ENCODE measurements around the gene CCDC34. TPM values are rescaled to one million over a fixed set of nuclear protein-coding genes. Genes with fewer than 3 reads are reported as not detected.

The CCDC34 gene
- total and polyA plus RNA-seq, 8 donors = 0.89 to 65.8 (median 7.0) TPM; not detected in 1

- TF ChIP-seq POLR2AphosphoS5 (IDR thresholded peaks at IDR 0.05) (no peak), EP300 (IDR thresholded peaks at IDR 0.05) (no peak), POLR2A (IDR thresholded peaks at IDR 0.05) (no peak)
- TF ChIP-seq, protein P1, sequence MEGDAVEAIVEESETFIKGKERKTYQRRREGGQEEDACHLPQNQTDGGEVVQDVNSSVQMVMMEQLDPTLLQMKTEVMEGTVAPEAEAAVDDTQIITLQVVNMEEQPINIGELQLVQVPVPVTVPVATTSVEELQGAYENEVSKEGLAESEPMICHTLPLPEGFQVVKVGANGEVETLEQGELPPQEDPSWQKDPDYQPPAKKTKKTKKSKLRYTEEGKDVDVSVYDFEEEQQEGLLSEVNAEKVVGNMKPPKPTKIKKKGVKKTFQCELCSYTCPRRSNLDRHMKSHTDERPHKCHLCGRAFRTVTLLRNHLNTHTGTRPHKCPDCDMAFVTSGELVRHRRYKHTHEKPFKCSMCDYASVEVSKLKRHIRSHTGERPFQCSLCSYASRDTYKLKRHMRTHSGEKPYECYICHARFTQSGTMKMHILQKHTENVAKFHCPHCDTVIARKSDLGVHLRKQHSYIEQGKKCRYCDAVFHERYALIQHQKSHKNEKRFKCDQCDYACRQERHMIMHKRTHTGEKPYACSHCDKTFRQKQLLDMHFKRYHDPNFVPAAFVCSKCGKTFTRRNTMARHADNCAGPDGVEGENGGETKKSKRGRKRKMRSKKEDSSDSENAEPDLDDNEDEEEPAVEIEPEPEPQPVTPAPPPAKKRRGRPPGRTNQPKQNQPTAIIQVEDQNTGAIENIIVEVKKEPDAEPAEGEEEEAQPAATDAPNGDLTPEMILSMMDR (IDR thresholded peaks at IDR 0.05) = no peak
- intact Hi-C loops (cut with DNase I; ENCODE audit: low total_unique reads) = no loop called here
- H3K27me3 ChIP-seq = no peaks in the 10 kb centered on the region
- peak overlapping the region; percentile 64 to 82 (median 73) for H3K27ac ChIP-seq
- peaks cover 46 to 77% (median 58%) of the 10 kb centered on the region in 4 donors for H3K4me1 ChIP-seq
- H3K9me3 ChIP-seq = no peaks in the 10 kb centered on the region
- H3K36me3 ChIP-seq = no peaks in the 10 kb centered on the region
- 30 to 55% (median 42%) methylated on average over 3 of the region's 3 CpGs for WGBS, 5 donors
- DNase-seq = no peak
- H3K4me3 ChIP-seq = peak overlapping the region in 1 of 4 donors; percentile 4
Observed at GRCh38 chr11:27396259-27396839, 33.3 kb upstream of the CCDC34 start.

DNA sequence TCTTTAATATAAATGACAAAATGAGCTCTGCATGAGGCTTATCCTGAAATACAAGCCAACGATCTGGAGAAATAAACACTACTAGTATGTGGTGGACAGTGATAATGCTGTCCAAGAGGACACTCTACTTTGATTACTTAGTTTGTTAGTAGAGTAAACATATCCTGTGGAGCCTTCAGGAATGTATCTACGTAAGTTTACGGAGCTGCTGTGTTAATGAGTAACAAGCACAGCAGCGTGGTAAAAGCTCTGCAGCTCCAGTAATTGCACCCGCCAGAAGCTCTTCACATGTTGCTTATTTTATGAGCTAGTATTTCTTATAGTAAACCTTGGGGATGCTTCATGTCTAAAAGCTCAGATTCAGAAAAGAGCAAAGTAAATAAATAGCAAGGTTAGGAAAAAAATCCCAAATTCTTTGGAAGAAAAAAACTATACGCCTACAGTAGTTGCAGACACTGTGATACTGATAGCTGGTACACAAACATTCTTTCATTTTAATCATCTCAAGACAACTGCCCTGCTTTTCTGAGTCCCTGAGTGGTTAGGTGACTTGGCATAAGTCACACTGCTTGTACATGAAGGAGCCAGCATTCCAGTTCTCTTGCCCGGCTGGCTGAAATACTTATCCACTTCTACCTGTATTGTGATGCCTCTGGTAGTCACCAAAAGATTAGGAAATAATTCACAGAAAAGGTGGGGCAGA is 32.7 kb upstream of the CCDC34 start:
- TF ChIP-seq EP300 (IDR thresholded peaks at IDR 0.05) (no peak), POLR2AphosphoS5 (IDR thresholded peaks at IDR 0.05) (peak in 2 of 3 donors; percentile 56 to 64)
- WGBS, 5 donors = 18 to 34% (median 24%) methylated on average over 7 of the region's 7 CpGs
- Histone ChIP-seq H3K27me3 (no peaks in the 10 kb centered on the region), H3K27ac (peak overlapping the region; percentile 64 to 82 (median 73)), H3K9me3 (no peaks in the 10 kb centered on the region), H3K4me1 (peaks cover 46 to 83% (median 59%) of the 10 kb centered on the region in 4 donors), H3K36me3 (no peaks in the 10 kb centered on the region), H3K4me3 (peak overlapping the region in 2 of 4 donors; percentile 3 to 4)
- DNase-seq = peak; percentile 40 to 85
- intact Hi-C loops (cut with DNase I; ENCODE audit: low total_unique reads) = no loop called here

DNA sequence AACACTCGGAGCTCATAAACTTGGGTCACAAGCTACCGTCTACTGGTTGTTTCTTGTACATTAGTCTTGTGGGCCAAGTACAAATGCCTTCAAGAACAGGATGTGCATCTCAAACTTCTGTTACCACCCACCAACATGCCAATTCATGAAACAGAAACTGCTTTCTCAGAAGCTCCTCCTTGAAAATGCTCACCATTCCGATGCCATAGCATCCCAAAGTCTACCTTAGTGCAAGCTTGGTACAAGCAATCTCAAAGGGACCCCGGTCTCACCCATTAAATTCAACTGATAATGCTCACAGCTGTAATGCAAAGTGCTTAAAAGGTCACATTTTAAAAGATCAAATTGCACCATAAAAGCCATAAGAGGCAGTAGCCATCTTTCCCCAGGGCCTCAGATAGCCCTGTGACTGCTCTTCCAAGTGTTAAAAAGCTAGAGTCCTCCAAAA is 31.8 kb upstream of the CCDC34 start:
- TF ChIP-seq POLR2AphosphoS5 (IDR thresholded peaks at IDR 0.05) (no peak), EP300 (IDR thresholded peaks at IDR 0.05) (no peak), POLR2A (IDR thresholded peaks at IDR 0.05) (no peak)
- TF ChIP-seq, protein P1 (IDR thresholded peaks at IDR 0.05) = no peak
- Histone ChIP-seq H3K4me1 (peaks cover 46 to 91% (median 61%) of the 10 kb centered on the region in 4 donors), H3K4me3 (no peak overlapping the region), H3K27me3 (no peaks in the 10 kb centered on the region), H3K27ac (peak overlapping the region; percentile 9 to 82 (median 72)), H3K36me3 (no peaks in the 10 kb centered on the region), H3K9me3 (no peaks in the 10 kb centered on the region)
- DNase-seq = no peak
- WGBS, 5 donors = 67 to 81% (median 76%) methylated on average over 4 of the region's 4 CpGs
- intact Hi-C loops (cut with DNase I; ENCODE audit: low total_unique reads) = no loop called here

DNA sequence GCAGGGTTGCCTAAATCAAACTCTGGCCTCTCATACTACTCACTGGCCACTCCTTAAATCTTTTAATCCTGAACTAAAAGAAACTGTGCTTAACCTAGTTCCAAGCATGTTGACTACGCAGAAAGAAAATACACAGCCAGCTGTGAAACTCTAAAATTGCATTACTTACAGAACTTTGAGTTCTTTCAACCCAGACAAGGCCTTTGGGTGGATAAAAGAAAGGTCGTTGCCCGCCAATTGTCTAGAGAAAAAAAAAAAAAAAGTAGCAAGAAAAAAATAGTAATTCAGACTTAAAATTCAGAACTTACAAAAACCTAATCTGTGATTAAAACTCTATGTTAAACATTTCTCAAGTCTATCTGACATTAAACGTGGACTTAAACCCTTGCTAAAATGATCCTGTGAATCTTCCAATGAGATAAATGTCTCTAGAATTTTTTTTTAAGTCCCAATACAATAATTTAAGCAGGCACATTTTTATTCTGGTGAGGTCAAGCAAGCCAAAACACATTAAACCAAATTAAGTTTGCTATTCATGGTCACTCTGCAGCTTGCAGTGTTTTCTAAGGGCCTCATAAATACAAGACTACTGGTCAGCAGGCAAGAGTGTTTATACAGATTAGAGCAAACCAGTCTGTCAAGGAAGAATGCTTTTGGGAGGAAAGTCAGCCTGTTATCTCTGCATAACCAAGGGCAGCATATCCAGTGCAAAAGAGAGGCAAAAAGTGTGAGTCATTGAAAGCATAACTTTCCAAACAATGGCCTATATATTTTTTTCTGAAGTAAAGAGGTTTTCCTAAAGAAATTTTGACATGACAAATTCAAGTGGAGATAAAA is 29.5 kb upstream of the CCDC34 start:
- Histone ChIP-seq H3K9me3 (no peaks in the 10 kb centered on the region), H3K36me3 (peaks cover 0 to 3% (median 0%) of the 10 kb centered on the region in 4 donors), H3K27me3 (no peaks in the 10 kb centered on the region), H3K4me3 (no peak overlapping the region), H3K27ac (peak overlapping the region in 4 of 5 donors; percentile 53 to 82 (median 66)), H3K4me1 (peaks cover 39 to 90% (median 57%) of the 10 kb centered on the region in 4 donors)
- TF ChIP-seq POLR2A (IDR thresholded peaks at IDR 0.05) (no peak), POLR2AphosphoS5 (IDR thresholded peaks at IDR 0.05) (peak in 1 of 3 donors; percentile 72)
- DNase-seq = peak in 1 of 2 donors; percentile 62
- intact Hi-C loops (cut with DNase I; ENCODE audit: low total_unique reads) = no loop called here
- 61 to 68% (median 63%) methylated on average over 4 of the region's 4 CpGs for WGBS, 5 donors

All from stomach (tissue), 9 donors.